ENCODE results near the gene GALC.

The GALC gene

DNA sequence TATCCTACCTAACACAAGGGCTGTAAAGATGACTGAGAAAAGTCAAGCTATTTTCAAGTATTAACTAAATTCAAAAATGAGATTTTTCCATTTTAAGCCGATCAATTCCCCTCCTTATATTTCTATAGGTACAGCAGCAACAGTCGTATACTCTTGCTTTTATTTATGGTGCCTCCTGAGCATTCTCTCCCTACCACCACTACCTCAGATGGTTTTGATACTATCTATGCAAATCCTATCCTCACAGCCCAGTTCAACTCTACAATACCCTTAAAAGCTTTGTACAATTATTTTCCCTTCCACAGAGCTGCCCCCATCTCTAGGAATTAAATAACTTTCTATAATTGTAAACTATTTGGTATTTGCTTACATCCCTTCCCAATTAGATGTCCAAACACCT is 52.1 kb downstream of the GALC start:
- Histone ChIP-seq H3K4me3 (ENCODE audit: low read length) (no peak overlapping the region), H3K9me3 (ENCODE audit: insufficient read depth, low read depth, low read length) (no peaks in the 10 kb centered on the region), H3K27me3 (ENCODE audit: insufficient read depth, low read length) (no peaks in the 10 kb centered on the region), H3K36me3 (ENCODE audit: insufficient read depth, low read depth, low read length) (no peaks in the 10 kb centered on the region), H3K27ac (ENCODE audit: low read length) (no peak overlapping the region), H3K4me1 (ENCODE audit: insufficient read depth, low read length) (no peaks in the 10 kb centered on the region), H3K9ac (ENCODE audit: low read depth, low read length) (no peak overlapping the region)

DNA sequence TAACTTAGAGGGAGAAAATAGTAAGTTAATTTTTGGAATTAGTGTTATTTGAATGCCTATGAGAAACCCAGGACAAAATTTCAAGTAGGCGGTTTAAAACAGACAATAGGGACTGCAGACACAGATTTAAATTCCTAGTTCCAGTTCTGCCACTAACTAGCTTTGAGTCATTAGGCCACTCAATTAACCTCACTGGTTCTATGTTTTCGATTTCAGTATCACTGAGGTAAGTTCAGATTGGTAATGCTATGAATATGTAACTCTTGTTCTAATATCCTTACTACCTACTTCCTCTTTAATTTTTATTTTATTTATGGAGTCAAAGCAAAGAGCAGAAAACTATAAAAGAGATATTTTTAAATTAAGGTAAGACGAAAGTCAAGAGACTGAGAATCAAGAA is 52.6 kb downstream of the GALC start:
- H3K4me3 ChIP-seq (ENCODE audit: low read length) = no peak overlapping the region
- no peak overlapping the region for H3K9ac ChIP-seq (ENCODE audit: low read depth, low read length)
- no peaks in the 10 kb centered on the region for H3K9me3 ChIP-seq (ENCODE audit: insufficient read depth, low read depth, low read length)
- H3K27ac ChIP-seq (ENCODE audit: low read length) = no peak overlapping the region
- no peaks in the 10 kb centered on the region for H3K27me3 ChIP-seq (ENCODE audit: insufficient read depth, low read length)
- H3K4me1 ChIP-seq (ENCODE audit: insufficient read depth, low read length) = no peaks in the 10 kb centered on the region
- H3K36me3 ChIP-seq (ENCODE audit: insufficient read depth, low read depth, low read length) = no peaks in the 10 kb centered on the region

DNA sequence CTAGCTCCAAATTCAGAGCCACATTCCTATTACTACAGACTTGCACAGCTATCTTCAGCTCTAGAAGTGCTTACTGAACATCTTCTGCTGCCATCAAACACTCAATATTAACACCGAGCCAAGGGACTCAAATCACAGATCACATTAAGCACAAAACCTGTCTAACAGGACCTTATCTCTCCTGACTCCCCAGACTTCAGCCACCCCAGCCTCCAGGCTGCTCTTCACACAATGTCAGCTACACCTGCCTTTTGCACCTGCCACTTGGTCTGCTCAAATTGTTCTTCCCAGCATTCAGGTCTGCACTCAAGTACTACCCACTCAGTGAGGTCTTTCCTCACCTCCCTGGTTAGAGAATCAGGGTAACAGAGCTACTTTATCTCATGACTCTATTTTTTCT is 57.1 kb downstream of the GALC start:
- Histone ChIP-seq H3K9ac (ENCODE audit: low read depth, low read length) (no peak overlapping the region), H3K4me3 (ENCODE audit: low read length) (no peak overlapping the region), H3K9me3 (ENCODE audit: insufficient read depth, low read depth, low read length) (no peaks in the 10 kb centered on the region), H3K36me3 (ENCODE audit: insufficient read depth, low read depth, low read length) (no peaks in the 10 kb centered on the region), H3K27me3 (ENCODE audit: insufficient read depth, low read length) (no peaks in the 10 kb centered on the region), H3K4me1 (ENCODE audit: insufficient read depth, low read length) (no peaks in the 10 kb centered on the region), H3K27ac (ENCODE audit: low read length) (no peak overlapping the region)

DNA sequence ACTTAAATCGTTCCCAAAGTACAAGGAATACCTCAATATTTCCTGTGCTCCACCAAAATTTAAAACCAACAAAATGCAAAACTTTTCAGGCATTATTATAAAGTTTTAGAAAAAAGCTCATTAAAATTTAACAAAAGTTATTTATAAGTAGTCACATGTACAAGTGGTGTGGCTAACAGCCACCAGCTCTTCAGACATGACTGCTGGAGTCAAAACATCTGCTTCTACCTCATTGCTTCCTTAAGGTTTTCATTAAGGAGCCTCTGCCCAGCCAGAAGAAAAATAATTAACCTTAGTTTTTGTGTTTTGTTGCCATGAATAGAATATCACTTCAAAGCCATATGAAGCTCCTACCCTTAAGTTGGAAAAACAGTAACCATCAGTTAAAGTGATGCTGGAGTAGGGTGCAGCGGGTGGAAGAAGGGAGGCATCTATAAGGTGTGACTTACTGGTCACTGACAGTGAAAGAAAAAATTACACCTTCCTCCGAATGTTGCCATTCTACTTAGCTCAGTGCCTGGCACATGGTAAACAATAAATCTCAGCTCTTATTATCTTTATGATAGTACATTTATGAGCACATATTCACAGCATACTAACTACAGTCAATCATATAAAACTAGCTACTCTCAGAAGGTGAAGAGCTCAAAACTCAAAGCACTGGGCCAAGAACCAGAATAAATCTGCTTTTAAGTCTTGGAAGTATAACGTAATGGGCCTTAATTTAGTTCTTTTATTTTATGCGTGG is 57.7 kb downstream of the GALC start:
- Histone ChIP-seq H3K4me3 (ENCODE audit: low read length) (no peak overlapping the region), H3K36me3 (ENCODE audit: insufficient read depth, low read depth, low read length) (no peaks in the 10 kb centered on the region), H3K27ac (ENCODE audit: low read length) (no peak overlapping the region), H3K9me3 (ENCODE audit: insufficient read depth, low read depth, low read length) (no peaks in the 10 kb centered on the region), H3K4me1 (ENCODE audit: insufficient read depth, low read length) (no peaks in the 10 kb centered on the region), H3K27me3 (ENCODE audit: insufficient read depth, low read length) (no peaks in the 10 kb centered on the region), H3K9ac (ENCODE audit: low read depth, low read length) (no peak overlapping the region)

DNA sequence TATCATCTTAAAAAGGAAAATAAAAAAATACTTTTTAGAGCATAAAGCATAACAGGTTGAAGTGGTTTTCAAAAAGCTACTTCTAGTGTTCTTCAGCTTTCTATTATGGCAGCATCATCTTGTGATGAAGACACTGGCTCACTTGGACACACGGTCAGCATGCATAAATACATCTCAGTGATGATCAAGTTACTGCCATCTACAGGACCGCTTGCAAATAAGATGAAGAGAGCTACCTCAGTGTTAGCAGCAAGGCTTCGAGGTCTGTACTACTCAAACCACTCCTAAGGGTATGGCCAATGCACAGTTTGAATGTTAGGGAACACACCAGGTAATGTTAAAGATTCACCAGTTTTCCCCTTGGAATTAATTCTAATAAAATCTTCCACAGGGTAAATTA is 58.8 kb downstream of the GALC start:
- Histone ChIP-seq H3K9me3 (ENCODE audit: insufficient read depth, low read depth, low read length) (no peaks in the 10 kb centered on the region), H3K36me3 (ENCODE audit: insufficient read depth, low read depth, low read length) (no peaks in the 10 kb centered on the region), H3K27me3 (ENCODE audit: insufficient read depth, low read length) (no peaks in the 10 kb centered on the region), H3K4me1 (ENCODE audit: insufficient read depth, low read length) (no peaks in the 10 kb centered on the region), H3K27ac (ENCODE audit: low read length) (no peak overlapping the region), H3K9ac (ENCODE audit: low read depth, low read length) (no peak overlapping the region), H3K4me3 (ENCODE audit: low read length) (no peak overlapping the region)

DNA sequence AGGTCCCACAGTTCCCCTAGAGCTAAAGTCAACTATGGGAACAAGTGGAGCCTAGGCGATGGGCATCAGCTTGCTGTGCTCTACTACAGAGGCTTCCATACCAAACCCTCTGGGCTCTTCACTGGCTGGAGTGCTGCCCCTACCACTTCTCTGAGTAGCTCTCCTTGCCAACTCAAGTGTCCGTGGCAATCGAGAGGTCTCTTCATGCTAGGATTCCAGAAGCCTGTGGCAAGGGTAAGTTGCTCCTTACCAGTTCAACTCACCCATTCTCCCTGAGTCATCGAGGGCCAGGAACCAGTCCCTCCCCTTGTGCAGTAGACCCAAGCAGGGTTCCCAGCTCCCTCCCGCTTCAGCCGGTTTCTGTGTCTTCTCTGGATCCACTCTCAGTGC is 76.1 kb downstream of the GALC start:
- Histone ChIP-seq H3K27me3 (ENCODE audit: insufficient read depth, low read length) (no peaks in the 10 kb centered on the region), H3K27ac (ENCODE audit: low read length) (no peak overlapping the region), H3K36me3 (ENCODE audit: insufficient read depth, low read depth, low read length) (no peaks in the 10 kb centered on the region), H3K9ac (ENCODE audit: low read depth, low read length) (no peak overlapping the region), H3K4me1 (ENCODE audit: insufficient read depth, low read length) (no peaks in the 10 kb centered on the region), H3K4me3 (ENCODE audit: low read length) (no peak overlapping the region), H3K9me3 (ENCODE audit: insufficient read depth, low read depth, low read length) (no peaks in the 10 kb centered on the region)

DNA sequence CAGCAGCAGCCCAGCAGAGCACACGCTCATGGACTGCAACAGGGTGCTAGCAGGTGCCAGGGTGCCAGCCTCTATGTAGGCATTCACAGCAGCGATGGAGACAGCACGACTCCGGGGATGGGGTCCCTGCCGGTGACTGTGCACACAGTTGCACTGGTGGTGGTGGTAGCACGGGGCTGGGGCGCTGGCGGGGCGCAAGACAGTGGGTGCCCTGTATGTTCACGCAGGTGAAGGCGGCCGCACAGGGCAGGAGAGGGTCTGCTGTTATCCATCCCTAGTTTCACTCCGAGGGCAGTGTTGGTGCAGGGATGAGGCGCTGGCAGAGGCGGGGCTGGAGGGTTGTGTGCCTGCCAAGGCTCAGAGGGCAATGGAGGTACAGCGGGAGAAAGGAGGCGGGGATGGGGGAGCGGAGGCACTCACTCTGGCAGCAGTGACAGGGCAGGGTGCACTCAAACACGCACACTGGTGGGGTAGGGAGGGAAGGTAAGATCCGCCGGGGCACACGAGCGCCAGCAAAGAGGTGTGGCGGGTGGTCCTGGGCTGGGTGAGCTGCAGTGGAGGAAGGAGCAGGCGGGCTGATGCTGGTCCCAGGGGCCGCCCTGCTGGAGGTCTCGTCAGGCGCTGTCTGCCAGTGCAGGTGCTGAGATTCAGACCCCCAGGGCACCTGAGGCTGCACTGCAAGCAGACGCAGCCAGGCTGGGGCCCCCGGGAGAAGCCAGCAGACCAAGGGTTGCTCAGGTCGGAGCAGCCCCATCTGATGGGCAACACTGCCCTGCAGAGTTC is 76.7 kb downstream of the GALC start:
- H3K4me1 ChIP-seq (ENCODE audit: insufficient read depth, low read length) = no peaks in the 10 kb centered on the region
- no peaks in the 10 kb centered on the region for H3K36me3 ChIP-seq (ENCODE audit: insufficient read depth, low read depth, low read length)
- no peaks in the 10 kb centered on the region for H3K9me3 ChIP-seq (ENCODE audit: insufficient read depth, low read depth, low read length)
- no peak overlapping the region for H3K27ac ChIP-seq (ENCODE audit: low read length)
- H3K4me3 ChIP-seq (ENCODE audit: low read length) = no peak overlapping the region
- no peaks in the 10 kb centered on the region for H3K27me3 ChIP-seq (ENCODE audit: insufficient read depth, low read length)
- no peak overlapping the region for H3K9ac ChIP-seq (ENCODE audit: low read depth, low read length)

DNA sequence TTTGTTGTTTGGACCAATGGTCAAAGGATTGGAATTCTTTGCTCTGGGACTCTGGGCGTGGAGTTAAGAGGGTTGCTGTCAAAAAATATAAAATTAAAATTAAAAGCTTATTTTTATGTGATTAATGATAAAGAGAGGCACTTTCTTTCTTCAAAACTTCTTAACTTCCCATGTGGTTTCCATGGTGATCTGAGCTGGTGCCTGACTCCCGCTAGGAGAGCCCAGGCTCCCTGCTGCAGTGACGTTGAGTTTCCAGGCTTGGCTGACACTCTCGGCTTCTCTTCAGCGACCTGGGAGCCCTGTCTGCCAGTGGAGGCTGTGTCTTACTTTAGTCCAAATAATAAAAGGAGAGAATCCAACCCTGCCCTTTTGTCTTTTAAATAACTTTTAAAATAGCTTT is 84.4 kb downstream of the GALC start:
- Histone ChIP-seq H3K9me3 (ENCODE audit: insufficient read depth, low read depth, low read length) (0 out of 2 replicates have a peak, but pooled peaks cover 5% of the 10 kb centered on the region), H3K9ac (ENCODE audit: low read depth, low read length) (no peak overlapping the region), H3K4me1 (ENCODE audit: insufficient read depth, low read length) (no peaks in the 10 kb centered on the region), H3K4me3 (ENCODE audit: low read length) (no peak overlapping the region), H3K27ac (ENCODE audit: low read length) (no peak overlapping the region), H3K27me3 (ENCODE audit: insufficient read depth, low read length) (no peaks in the 10 kb centered on the region), H3K36me3 (ENCODE audit: insufficient read depth, low read depth, low read length) (no peaks in the 10 kb centered on the region)

DNA sequence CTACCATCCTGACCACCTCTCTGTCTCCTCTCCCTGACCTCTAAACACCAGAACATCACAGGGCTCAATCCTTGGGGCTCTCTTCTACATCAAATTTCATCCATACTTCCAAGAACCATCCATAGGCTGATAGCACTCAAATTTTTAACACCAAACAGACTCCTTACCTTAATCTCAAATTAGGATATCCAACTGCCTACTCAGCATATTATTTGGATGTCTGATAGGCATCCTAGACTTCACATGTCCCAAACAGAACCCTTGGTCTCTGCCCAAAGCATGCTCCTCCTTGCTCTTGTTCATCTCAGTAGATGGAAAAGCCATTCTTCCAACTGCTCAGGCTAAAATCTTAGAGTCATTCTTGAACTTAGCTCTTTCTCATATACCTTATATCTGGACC is 91.3 kb downstream of the GALC start:
- no peak overlapping the region for H3K27ac ChIP-seq (ENCODE audit: low read length)
- no peak overlapping the region for H3K4me3 ChIP-seq (ENCODE audit: low read length)
- no peaks in the 10 kb centered on the region; the same call in 1 of the 2 replicates for H3K27me3 ChIP-seq (ENCODE audit: insufficient read depth, low read length)
- H3K36me3 ChIP-seq (ENCODE audit: insufficient read depth, low read depth, low read length) = no peaks in the 10 kb centered on the region
- no peaks in the 10 kb centered on the region for H3K4me1 ChIP-seq (ENCODE audit: insufficient read depth, low read length)
- no peak overlapping the region for H3K9ac ChIP-seq (ENCODE audit: low read depth, low read length)
- H3K9me3 ChIP-seq (ENCODE audit: insufficient read depth, low read depth, low read length) = no peaks in the 10 kb centered on the region

DNA sequence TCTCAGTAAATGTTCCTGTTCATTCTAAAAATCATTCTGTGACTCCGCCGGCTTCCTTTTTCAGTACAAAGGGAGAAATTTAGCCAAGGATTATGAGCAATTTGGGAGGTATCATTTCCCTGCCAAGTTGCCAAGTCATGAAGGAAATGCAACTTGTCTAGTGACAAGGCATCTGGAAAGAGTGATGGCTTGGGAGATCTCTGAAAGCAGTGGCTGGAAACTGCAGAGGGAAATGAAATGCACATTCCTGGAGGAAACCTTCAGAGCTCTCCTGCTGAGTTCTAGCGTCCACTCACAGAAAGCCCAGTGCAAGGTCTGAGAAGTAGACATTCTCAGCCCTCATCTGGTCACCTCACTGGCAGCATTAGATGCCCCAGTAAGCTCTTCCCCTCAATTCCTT is 91.7 kb downstream of the GALC start:
- no peaks in the 10 kb centered on the region for H3K4me1 ChIP-seq (ENCODE audit: insufficient read depth, low read length)
- H3K36me3 ChIP-seq (ENCODE audit: insufficient read depth, low read depth, low read length) = no peaks in the 10 kb centered on the region
- H3K27ac ChIP-seq (ENCODE audit: low read length) = no peak overlapping the region
- no peak overlapping the region for H3K9ac ChIP-seq (ENCODE audit: low read depth, low read length)
- no peak overlapping the region for H3K4me3 ChIP-seq (ENCODE audit: low read length)
- H3K9me3 ChIP-seq (ENCODE audit: insufficient read depth, low read depth, low read length) = no peaks in the 10 kb centered on the region
- H3K27me3 ChIP-seq (ENCODE audit: insufficient read depth, low read length) = no peaks in the 10 kb centered on the region; the same call in 1 of the 2 replicates

DNA sequence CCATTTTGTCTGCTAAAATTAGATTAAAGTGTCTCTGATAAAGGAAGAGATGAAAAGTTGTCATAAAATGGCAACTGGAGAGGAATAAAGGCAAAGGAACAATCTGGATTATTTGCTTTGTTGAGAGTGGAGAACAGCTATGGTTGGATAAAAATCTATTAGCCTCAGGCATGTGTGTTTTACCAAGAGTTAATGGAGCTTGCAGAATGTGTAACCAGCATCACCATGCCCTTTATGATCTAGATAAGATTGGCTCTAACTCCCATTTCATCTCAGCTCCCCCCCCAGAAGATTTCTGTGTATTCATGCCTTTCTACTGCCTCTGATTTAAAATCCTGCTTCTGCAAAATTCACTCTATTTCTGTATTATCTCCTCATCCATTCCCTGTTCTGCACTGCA is 93.8 kb downstream of the GALC start:
- Histone ChIP-seq H3K9ac (ENCODE audit: low read depth, low read length) (no peak overlapping the region), H3K27ac (ENCODE audit: low read length) (no peak overlapping the region)

DNA sequence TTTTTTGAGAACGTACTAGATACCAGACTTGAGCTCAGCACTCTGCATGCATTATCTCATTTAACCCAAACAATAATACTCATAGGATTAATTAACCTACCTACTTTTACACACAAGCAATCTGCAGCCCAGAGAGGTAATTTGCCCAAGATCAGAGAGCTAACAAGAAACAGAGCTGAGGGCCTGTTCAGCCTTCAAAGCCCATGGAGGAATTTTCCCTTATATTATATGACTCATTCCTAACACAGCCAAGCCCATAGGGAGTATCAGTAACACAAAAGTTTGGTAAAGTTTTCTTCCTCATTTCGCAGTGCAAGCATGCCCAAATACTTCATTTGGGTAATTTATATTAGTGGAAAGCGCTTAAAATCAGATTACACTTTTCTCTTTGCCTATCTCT is 94.7 kb downstream of the GALC start:
- no peaks in the 10 kb centered on the region for H3K4me1 ChIP-seq (ENCODE audit: insufficient read depth, low read length)
- H3K27me3 ChIP-seq (ENCODE audit: insufficient read depth, low read length) = no peaks in the 10 kb centered on the region; the same call in 1 of the 2 replicates
- no peak overlapping the region for H3K9ac ChIP-seq (ENCODE audit: low read depth, low read length)
- no peaks in the 10 kb centered on the region for H3K36me3 ChIP-seq (ENCODE audit: insufficient read depth, low read depth, low read length)
- H3K27ac ChIP-seq (ENCODE audit: low read length) = no peak overlapping the region
- no peaks in the 10 kb centered on the region for H3K9me3 ChIP-seq (ENCODE audit: insufficient read depth, low read depth, low read length)
- H3K4me3 ChIP-seq (ENCODE audit: low read length) = no peak overlapping the region

More for the DNA sequence above, 93.8 kb downstream of the GALC start:
- Histone ChIP-seq H3K4me1 (ENCODE audit: insufficient read depth, low read length) (no peaks in the 10 kb centered on the region), H3K27me3 (ENCODE audit: insufficient read depth, low read length) (no peaks in the 10 kb centered on the region; the same call in 1 of the 2 replicates), H3K36me3 (ENCODE audit: insufficient read depth, low read depth, low read length) (no peaks in the 10 kb centered on the region), H3K9me3 (ENCODE audit: insufficient read depth, low read depth, low read length) (no peaks in the 10 kb centered on the region), H3K4me3 (ENCODE audit: low read length) (no peak overlapping the region)
